Trophoblast cell (in vitro differentiated cells and primary cell): Measurements from ENCODE around the gene ZNF423.

Source experiments
- DNase-seq, 2 donors: peaks; one replicate each; pipeline ENCODE4 v3.0.0-alpha.2; 2016
- H2AFZ ChIP-seq: 2 replicates; pipeline ENCODE4 v1.6.1; 2013; ENCODE audit warnings: low read length, moderate library complexity, mild to moderate bottlenecking; ENCODE audit not compliant: insufficient read depth, poor library complexity
- H2AK5ac ChIP-seq: 2 replicates; pipeline ENCODE4 v1.6.1; 2013; ENCODE audit warnings: mild to moderate bottlenecking, low read length
- H2BK120ac ChIP-seq: 2 replicates; pipeline ENCODE4 v1.6.1; 2013; ENCODE audit warnings: low read length, mild to moderate bottlenecking, moderate library complexity; ENCODE audit not compliant: insufficient read depth, poor library complexity
- H2BK12ac ChIP-seq: 2 replicates; pipeline ENCODE4 v1.6.1; 2013; ENCODE audit warnings: mild to moderate bottlenecking, low read length, moderate library complexity
- H2BK5ac ChIP-seq: 2 replicates; pipeline ENCODE4 v1.6.1; 2013; ENCODE audit warnings: low read length, low read depth, moderate library complexity, mild to moderate bottlenecking; ENCODE audit not compliant: poor library complexity
- H3K14ac ChIP-seq: 2 replicates; pipeline ENCODE4 v1.6.1; 2013; ENCODE audit warnings: mild to moderate bottlenecking, low read length
- H3K18ac ChIP-seq: 2 replicates; pipeline ENCODE4 v1.6.1; 2013; ENCODE audit warnings: mild to moderate bottlenecking, low read length
- H3K23ac ChIP-seq: 2 replicates; pipeline ENCODE4 v1.6.1; 2013; ENCODE audit warnings: low read length
- H3K27ac ChIP-seq: 2 replicates; pipeline ENCODE4 v1.5.1; 2013; ENCODE audit warnings: low read depth, mild to moderate bottlenecking, inconsistent platforms, low read length, moderate library complexity
- H3K27me3 ChIP-seq: 2 replicates; pipeline ENCODE4 v1.6.1; 2013; ENCODE audit warnings: inconsistent platforms, mild to moderate bottlenecking, low read length, moderate library complexity; ENCODE audit not compliant: insufficient read depth
- H3K36me3 ChIP-seq, 2 experiments: 1 replicate in 1 of 2; 2 replicates in 1 of 2; pipeline ENCODE4 v1.6.1; 2013; ENCODE audit warnings: low read length in 2 of 2, mild to moderate bottlenecking in 2 of 2, moderate library complexity in 1 of 2; ENCODE audit not compliant: insufficient read depth in 2 of 2, control insufficient read depth in 1 of 2
- H3K4ac ChIP-seq: 2 replicates; pipeline ENCODE4 v1.6.1; 2013; ENCODE audit warnings: low read depth, mild to moderate bottlenecking, low read length, moderate library complexity
- H3K4me1 ChIP-seq, 2 experiments: 1 replicate in 1 of 2; 2 replicates in 1 of 2; pipeline ENCODE4 v1.6.1; 2013; ENCODE audit warnings: low read length in 2 of 2, mild to moderate bottlenecking in 2 of 2, moderate library complexity in 1 of 2; ENCODE audit not compliant: insufficient read depth in 2 of 2, control insufficient read depth in 1 of 2
- H3K4me2 ChIP-seq: 2 replicates; pipeline ENCODE4 v1.6.1; 2013; ENCODE audit warnings: inconsistent platforms, mild to moderate bottlenecking, low read length, moderate library complexity
- H3K4me3 ChIP-seq: 2 replicates; pipeline ENCODE4 v1.5.1; 2013; ENCODE audit warnings: mild to moderate bottlenecking, low read depth, low read length, inconsistent platforms
- H3K79me1 ChIP-seq: one replicate; pipeline ENCODE4 v1.6.1; 2013; ENCODE audit warnings: low read length
- H3K79me2 ChIP-seq: 2 replicates; pipeline ENCODE4 v1.6.1; 2013; ENCODE audit warnings: low read length, mild to moderate bottlenecking; ENCODE audit not compliant: control insufficient read depth, insufficient read depth, poor library complexity
- H3K9ac ChIP-seq: 2 replicates; pipeline ENCODE4 v1.6.1; 2013; ENCODE audit warnings: mild to moderate bottlenecking, low read length
- H3K9me3 ChIP-seq: 2 replicates; pipeline ENCODE4 v1.6.1; 2013; ENCODE audit warnings: low read depth, mild to moderate bottlenecking, control low read depth, inconsistent platforms, low read length; ENCODE audit not compliant: insufficient read depth
- H4K12ac ChIP-seq: 2 replicates; pipeline ENCODE4 v1.6.1; 2013; ENCODE audit warnings: low read depth, mild to moderate bottlenecking, low read length, moderate library complexity
- H4K8ac ChIP-seq: 2 replicates; pipeline ENCODE4 v1.6.1; 2013; ENCODE audit warnings: low read depth, mild to moderate bottlenecking, low read length, moderate library complexity
- H4K91ac ChIP-seq: one replicate; pipeline ENCODE4 v1.6.1; 2013; ENCODE audit warnings: low read depth, mild to moderate bottlenecking, low read length, moderate library complexity
- WGBS: extraction: QIAGEN DNeasy Blood & Tissue Kit; methylation state at CpG from one replicate; pipeline ENCODE4 v1.1.7; 2013; ENCODE audit warnings: missing lambda C conversion rate; ENCODE audit not compliant: insufficient read length, insufficient coverage; ENCODE audit errors: extremely low coverage; 5-methylcytosine and 5-hydroxymethylcytosine counted together

The ZNF423 gene

GRCh38 chr16:49856672-49857330, 889 bp upstream of the ZNF423 start:
- Histone ChIP-seq H4K12ac (peak overlapping the region; percentile 64), H3K23ac (no peak overlapping the region), H2BK12ac (peak overlapping the region; percentile 71), H2AK5ac (peak overlapping the region; percentile 73), H2AFZ (peak overlapping the region; percentile 48), H2BK5ac (peak overlapping the region; percentile 90), H3K14ac (peak overlapping the region; percentile 86), H3K36me3 (no peaks in the 10 kb centered on the region), H3K4me2 (peak overlapping the region; percentile 98), H3K9me3 (no peaks in the 10 kb centered on the region), H4K91ac (peak overlapping the region; percentile 91), H3K4me1 (peaks cover 20 to 22% of the 10 kb centered on the region in 2 experiments), H3K27me3 (peaks cover 8% of the 10 kb centered on the region), H3K4ac (peak overlapping the region; percentile 84), H3K79me1 (peaks cover 45% of the 10 kb centered on the region), H3K27ac (peak overlapping the region; percentile 100), H3K9ac (peak overlapping the region; percentile 72), H4K8ac (peak overlapping the region; percentile 78), H2BK120ac (peak overlapping the region; percentile 91), H3K4me3 (peak overlapping the region; percentile 75), H3K18ac (peak overlapping the region; percentile 99), H3K79me2 (peaks cover 19% of the 10 kb centered on the region)
- WGBS = no CpG with 5 or more reads among the region's 86 CpGs
- DNase-seq = peak; percentile 47 to 68

DNA sequence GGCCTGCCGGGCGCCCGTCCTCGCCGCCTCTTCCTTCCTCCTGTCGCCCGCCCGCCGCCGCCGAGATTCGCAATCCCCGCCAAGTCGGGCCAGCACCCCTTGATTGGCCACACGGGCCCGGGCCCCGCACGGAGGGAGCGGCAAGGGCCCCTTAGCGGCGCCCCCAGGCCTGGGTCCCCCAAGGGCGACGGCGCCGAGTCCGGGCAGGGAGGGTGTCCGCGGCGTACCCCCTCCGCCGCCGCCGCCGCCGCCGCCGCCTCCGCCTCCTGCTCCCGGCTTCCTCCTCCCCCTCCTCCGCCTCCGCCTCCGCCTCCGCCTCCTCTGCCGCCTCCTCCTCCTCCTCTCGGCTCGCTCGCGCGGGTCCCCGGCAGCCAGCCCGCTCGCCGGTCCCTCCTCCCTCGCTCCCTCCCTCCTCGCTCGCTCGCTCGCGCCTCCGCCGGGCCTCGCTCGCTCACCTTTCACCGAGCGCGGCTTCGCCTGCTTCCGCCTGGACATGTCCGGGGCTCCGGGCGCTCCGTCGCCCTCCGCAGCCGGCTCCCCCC, 561 bp downstream of the ZNF423 start:
- peak overlapping the region; percentile 65 for H4K12ac ChIP-seq
- peak overlapping the region; percentile 90 for H4K8ac ChIP-seq
- H2BK12ac ChIP-seq = no peak overlapping the region
- H3K79me2 ChIP-seq = peaks cover 19% of the 10 kb centered on the region
- no peaks in the 10 kb centered on the region for H3K36me3 ChIP-seq
- peak overlapping the region; percentile 46 for H3K4ac ChIP-seq
- peak overlapping the region; percentile 94 for H3K9ac ChIP-seq
- H3K23ac ChIP-seq = no peak overlapping the region
- peaks cover 25 to 28% of the 10 kb centered on the region in 2 experiments for H3K4me1 ChIP-seq
- no CpG with 5 or more reads among the region's 75 CpGs for WGBS
- peak overlapping the region; percentile 23 for H2AK5ac ChIP-seq
- H3K27me3 ChIP-seq = peaks cover 6% of the 10 kb centered on the region
- H3K4me2 ChIP-seq = peak overlapping the region; percentile 75
- H2BK5ac ChIP-seq = peak overlapping the region; percentile 91
- H3K14ac ChIP-seq = peak overlapping the region; percentile 80
- peak; percentile 79 to 87 for DNase-seq
- peak overlapping the region; percentile 100 for H3K27ac ChIP-seq
- H4K91ac ChIP-seq = peak overlapping the region; percentile 95
- peak overlapping the region; percentile 86 for H2BK120ac ChIP-seq
- peaks cover 45% of the 10 kb centered on the region for H3K79me1 ChIP-seq
- peak overlapping the region; percentile 88 for H3K18ac ChIP-seq
- no peaks in the 10 kb centered on the region for H3K9me3 ChIP-seq
- peak overlapping the region; percentile 11 for H2AFZ ChIP-seq
- H3K4me3 ChIP-seq = peak overlapping the region; percentile 86

- no peaks in the 10 kb centered on the region for H3K9me3 ChIP-seq
- no peaks in the 10 kb centered on the region for H3K36me3 ChIP-seq
- H3K79me2 ChIP-seq = peaks cover 19% of the 10 kb centered on the region
Observed at GRCh38 chr16:49854796-49855203, 1.1 kb downstream of the ZNF423 start.

DNA sequence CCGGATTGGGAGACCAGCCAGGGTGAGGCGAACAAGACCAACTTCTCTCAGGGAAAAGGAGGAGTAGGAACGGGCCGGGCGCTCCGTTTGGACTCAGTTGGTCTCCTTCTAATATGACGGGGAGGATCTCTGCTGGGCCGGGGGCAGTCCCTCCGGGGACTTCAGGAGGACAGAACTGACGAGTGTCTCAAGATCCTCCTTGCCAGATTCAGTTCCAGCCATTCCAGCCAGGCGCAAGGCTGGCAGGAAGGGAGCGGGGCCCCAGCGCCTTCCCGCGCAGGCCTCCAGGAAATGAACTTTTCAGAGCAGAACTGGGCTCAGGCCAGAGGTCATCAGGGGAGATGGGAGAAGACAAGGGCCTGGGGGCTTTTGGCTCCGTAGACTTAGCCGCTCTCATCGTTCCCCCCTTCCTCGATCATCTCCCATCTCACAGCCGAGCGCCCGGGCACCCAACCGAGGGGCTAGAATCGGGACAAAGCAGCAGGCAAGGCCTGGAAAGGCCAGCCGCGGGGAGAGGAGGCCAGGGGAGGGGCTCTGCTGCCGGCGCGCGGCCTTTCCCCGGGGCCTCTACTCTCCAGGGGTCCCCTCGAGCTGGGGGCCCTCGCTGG, 1.6 kb downstream of the ZNF423 start:
- peak overlapping the region; percentile 86 for H2AK5ac ChIP-seq
- peak overlapping the region; percentile 52 for H2AFZ ChIP-seq
- peak overlapping the region; percentile 86 for H3K4me3 ChIP-seq

More at GRCh38 chr16:49854796-49855203, 1.1 kb downstream of the ZNF423 start:
- H2BK12ac ChIP-seq = peak overlapping the region; percentile 44
- peak overlapping the region; percentile 86 for H3K4me3 ChIP-seq
- H3K23ac ChIP-seq = no peak overlapping the region
- H2BK5ac ChIP-seq = peak overlapping the region; percentile 91
- H3K27ac ChIP-seq = peak overlapping the region; percentile 100
- peak overlapping the region; percentile 90 for H4K8ac ChIP-seq
- peaks cover 26 to 28% of the 10 kb centered on the region in 2 experiments for H3K4me1 ChIP-seq
- peak overlapping the region; percentile 75 for H3K4me2 ChIP-seq
- H4K91ac ChIP-seq = peak overlapping the region; percentile 95
- no CpG with 5 or more reads among the region's 45 CpGs for WGBS
- H4K12ac ChIP-seq = peak overlapping the region; percentile 88
- peaks cover 6% of the 10 kb centered on the region for H3K27me3 ChIP-seq
- peak overlapping the region; percentile 89 for H3K4ac ChIP-seq
- H2AK5ac ChIP-seq = peak overlapping the region; percentile 86
- peaks cover 45% of the 10 kb centered on the region for H3K79me1 ChIP-seq
- peak overlapping the region; percentile 52 for H2AFZ ChIP-seq
- peak overlapping the region; percentile 94 for H3K18ac ChIP-seq
- H2BK120ac ChIP-seq = peak overlapping the region; percentile 86
- H3K14ac ChIP-seq = peak overlapping the region; percentile 80
- peak in 1 of 2 donors; percentile 19 for DNase-seq
- peak overlapping the region; percentile 94 for H3K9ac ChIP-seq

More for the DNA sequence above, 1.6 kb downstream of the ZNF423 start:
- H3K79me1 ChIP-seq = peaks cover 45% of the 10 kb centered on the region
- H4K8ac ChIP-seq = peak overlapping the region; percentile 90
- peak overlapping the region; percentile 84 for H2BK120ac ChIP-seq
- peak overlapping the region; percentile 88 for H4K12ac ChIP-seq
- peak overlapping the region; percentile 75 for H3K4me2 ChIP-seq
- H3K9me3 ChIP-seq = no peaks in the 10 kb centered on the region
- H4K91ac ChIP-seq = peak overlapping the region; percentile 95
- no peak overlapping the region for H3K23ac ChIP-seq
- no CpG with 5 or more reads among the region's 33 CpGs for WGBS
- H3K14ac ChIP-seq = peak overlapping the region; percentile 80
- H3K79me2 ChIP-seq = peaks cover 19% of the 10 kb centered on the region
- H3K27me3 ChIP-seq = peaks cover 6% of the 10 kb centered on the region
- H3K4me1 ChIP-seq = peaks cover 26 to 28% of the 10 kb centered on the region in 2 experiments
- H3K27ac ChIP-seq = peak overlapping the region; percentile 100
- peak overlapping the region; percentile 89 for H3K4ac ChIP-seq
- peak overlapping the region; percentile 76 for H3K9ac ChIP-seq
- H3K18ac ChIP-seq = peak overlapping the region; percentile 94
- H3K36me3 ChIP-seq = no peaks in the 10 kb centered on the region
- peak in 1 of 2 donors; percentile 16 for DNase-seq
- H2BK12ac ChIP-seq = peak overlapping the region; percentile 32
- H2BK5ac ChIP-seq = peak overlapping the region; percentile 91
